Measurements from ENCODE around the gene AKAP13.

DNA sequence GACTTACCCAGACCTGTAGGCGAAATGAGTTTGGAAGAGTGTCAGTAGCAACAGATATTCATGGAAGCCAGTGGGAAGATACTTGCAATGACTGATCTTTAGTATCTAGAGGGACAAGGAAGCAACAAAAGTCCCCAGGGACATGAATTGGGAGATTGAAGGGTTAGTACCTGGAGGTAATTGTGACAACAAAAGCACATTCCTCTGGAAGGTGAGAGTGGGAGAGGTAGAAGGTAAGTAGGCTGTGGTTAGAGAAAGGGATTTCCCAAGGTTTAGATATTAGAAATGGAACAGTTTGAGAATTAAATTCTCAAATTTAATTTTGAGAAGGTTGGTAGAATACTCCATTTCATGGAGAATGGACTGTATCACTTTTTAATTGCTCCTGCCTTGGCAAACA, 191.4 kb downstream of the AKAP13 start:
- TF ChIP-seq, protein P1, sequence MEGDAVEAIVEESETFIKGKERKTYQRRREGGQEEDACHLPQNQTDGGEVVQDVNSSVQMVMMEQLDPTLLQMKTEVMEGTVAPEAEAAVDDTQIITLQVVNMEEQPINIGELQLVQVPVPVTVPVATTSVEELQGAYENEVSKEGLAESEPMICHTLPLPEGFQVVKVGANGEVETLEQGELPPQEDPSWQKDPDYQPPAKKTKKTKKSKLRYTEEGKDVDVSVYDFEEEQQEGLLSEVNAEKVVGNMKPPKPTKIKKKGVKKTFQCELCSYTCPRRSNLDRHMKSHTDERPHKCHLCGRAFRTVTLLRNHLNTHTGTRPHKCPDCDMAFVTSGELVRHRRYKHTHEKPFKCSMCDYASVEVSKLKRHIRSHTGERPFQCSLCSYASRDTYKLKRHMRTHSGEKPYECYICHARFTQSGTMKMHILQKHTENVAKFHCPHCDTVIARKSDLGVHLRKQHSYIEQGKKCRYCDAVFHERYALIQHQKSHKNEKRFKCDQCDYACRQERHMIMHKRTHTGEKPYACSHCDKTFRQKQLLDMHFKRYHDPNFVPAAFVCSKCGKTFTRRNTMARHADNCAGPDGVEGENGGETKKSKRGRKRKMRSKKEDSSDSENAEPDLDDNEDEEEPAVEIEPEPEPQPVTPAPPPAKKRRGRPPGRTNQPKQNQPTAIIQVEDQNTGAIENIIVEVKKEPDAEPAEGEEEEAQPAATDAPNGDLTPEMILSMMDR (IDR thresholded peaks at IDR 0.05): no peak
- TF ChIP-seq POLR2A (IDR thresholded peaks at IDR 0.05): no peak
- no peak for TF ChIP-seq EP300 (IDR thresholded peaks at IDR 0.05)
